ENCODE data around the gene PDCD1. TPM values are rescaled to one million over a fixed set of nuclear protein-coding genes. Genes with fewer than 3 reads are reported as not detected.

PDCD1 gene
- total RNA-seq, 1 donor = not detected

DNA sequence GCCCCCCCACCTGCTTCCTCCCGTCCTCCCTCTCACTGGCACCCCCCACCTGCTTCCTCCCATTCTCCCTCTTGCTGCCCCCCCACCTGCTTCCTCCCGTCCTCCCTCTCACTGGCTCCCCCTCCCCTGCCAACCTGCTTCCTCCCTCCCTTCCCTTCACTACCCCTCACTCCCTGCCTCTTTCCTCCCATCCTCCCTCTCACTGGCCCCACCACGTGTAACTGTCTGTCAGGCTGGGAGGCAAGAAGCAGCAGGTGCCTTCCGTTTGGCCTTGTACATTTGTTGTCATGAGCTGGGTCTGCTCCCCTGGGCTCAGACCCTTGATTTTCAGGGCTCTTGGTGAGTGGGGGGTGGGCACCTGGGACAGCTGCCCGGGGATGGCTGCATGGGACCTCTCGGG lies 29.9 kb upstream of the PDCD1 start:
- DNase-seq (ENCODE audit: low read depth) = no peak
- TF ChIP-seq CTCF (IDR thresholded peaks at IDR 0.05; ENCODE audit: insufficient read depth, low read length) = no peak
- H3K4me3 ChIP-seq (ENCODE audit: low read depth, low read length) = no peak overlapping the region

- no peak for TF ChIP-seq CTCF (IDR thresholded peaks at IDR 0.05; ENCODE audit: insufficient read depth, low read length)
- DNase-seq (ENCODE audit: low read depth) = no peak
- H3K4me3 ChIP-seq (ENCODE audit: low read depth, low read length) = no peak overlapping the region
These were observed 29.3 kb upstream of the PDCD1 start for GRCh38 chr2:241887806-241888522.

GRCh38 chr2:241886840-241887447 lies 28.2 kb upstream of the PDCD1 start:
- no peak overlapping the region for H3K4me3 ChIP-seq (ENCODE audit: low read depth, low read length)
- no peak for DNase-seq (ENCODE audit: low read depth)
- TF ChIP-seq CTCF (IDR thresholded peaks at IDR 0.05; ENCODE audit: insufficient read depth, low read length) = no peak

GRCh38 chr2:241885946-241886643 lies 27.4 kb upstream of the PDCD1 start:
- H3K4me3 ChIP-seq (ENCODE audit: low read depth, low read length) = no peak overlapping the region
- DNase-seq (ENCODE audit: low read depth) = no peak
- TF ChIP-seq CTCF (IDR thresholded peaks at IDR 0.05; ENCODE audit: insufficient read depth, low read length) = no peak

GRCh38 chr2:241885291-241885945 lies 26.7 kb upstream of the PDCD1 start:
- no peak overlapping the region for H3K4me3 ChIP-seq (ENCODE audit: low read depth, low read length)
- no peak for TF ChIP-seq CTCF (IDR thresholded peaks at IDR 0.05; ENCODE audit: insufficient read depth, low read length)
- no peak for DNase-seq (ENCODE audit: low read depth)

DNA sequence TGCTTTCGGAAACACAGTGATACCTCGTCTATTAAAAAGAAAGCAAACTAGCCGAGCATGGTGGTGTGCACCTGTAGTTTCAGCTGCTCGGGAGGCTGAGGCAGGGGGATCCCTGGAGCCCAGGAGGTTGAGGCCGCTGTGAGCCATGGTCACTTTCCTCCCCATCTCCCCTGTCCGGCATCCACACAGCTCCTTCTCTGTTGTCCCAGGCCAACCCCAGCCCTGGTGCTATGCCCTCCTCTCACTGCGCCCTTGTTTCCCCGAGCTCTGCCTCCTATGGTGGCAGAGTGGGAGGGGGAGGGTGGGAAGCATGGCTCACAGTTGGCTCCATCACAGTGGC lies 26.2 kb upstream of the PDCD1 start:
- H3K4me3 ChIP-seq (ENCODE audit: low read depth, low read length) = no peak overlapping the region
- DNase-seq (ENCODE audit: low read depth) = no peak
- TF ChIP-seq CTCF (IDR thresholded peaks at IDR 0.05; ENCODE audit: insufficient read depth, low read length) = no peak

Measured in fibroblast of the aortic adventitia (primary cell).